A549 (cell line): Measurements from ENCODE around the gene FHAD1. TPM values are rescaled to one million over a fixed set of nuclear protein-coding genes. Genes with fewer than 3 reads are reported as not detected.

Source experiments
- ATAC-seq, 2 experiments: fragments of 200-7000 bp in 1 of 2; fragments of >200 bp in 1 of 2; cut with Nextera tagmentation in 1 of 2; cut with Tn5 transposase in 1 of 2; 3 replicates each; pipeline versions ENCODE4 v1.8.0 to v1.9.1; 2018 to 2020; ENCODE audit warnings: mild to moderate bottlenecking in 1 of 2, moderate library complexity in 1 of 2
- CTCF ChIA-PET: fragments of 300-600 bp; sonication (Branson Sonifier 250); formaldehyde crosslinking; extraction: SDS; loops from one replicate; lab custom pipeline; 2021; ENCODE audit warnings: antibody characterized with exemption, inconsistent platforms; lab: Yijun Ruan, JAX
- POLR2A ChIA-PET: fragments of 350-600 bp; formaldehyde crosslinking; extraction: SDS; loops from one replicate; lab custom pipeline; 2021; ENCODE audit warnings: antibody characterized with exemption, inconsistent platforms; lab: Yijun Ruan, JAX
- DNase-seq, 2 experiments: peaks; one replicate each; pipeline versions ENCODE4 v3.0.0 to v3.0.0-alpha.2; 2011 to 2016; ENCODE audit warnings: low read depth in 1 of 2, low spot score in 1 of 2
- FAIRE-seq: peaks from 2 replicates; lab custom pipeline; 2011; peaks lifted over from hg19 to GRCh38; lab: Jason Lieb, UNC
- H3K27ac ChIP-seq, 2 experiments: fragments of >200 bp; sonication (Bioruptor Twin); formaldehyde crosslinking; 3 replicates each; pipeline ENCODE4 v1.5.1; 2016 to 2017
- H3K4me1 ChIP-seq: fragments of >200 bp; sonication (Bioruptor Twin); formaldehyde crosslinking; 3 replicates; pipeline ENCODE4 v1.6.1; 2016
- H3K4me2 ChIP-seq: fragments of >200 bp; sonication (Bioruptor Twin); formaldehyde crosslinking; 3 replicates; pipeline ENCODE4 v1.6.1; 2016
- H3K4me3 ChIP-seq: fragments of >200 bp; sonication (Bioruptor Twin); formaldehyde crosslinking; 3 replicates; pipeline ENCODE4 v1.5.1; 2016
- H3K9me3 ChIP-seq: fragments of >200 bp; sonication (Bioruptor Twin); formaldehyde crosslinking; 3 replicates; pipeline ENCODE4 v1.6.1; 2016
- CHD4 ChIP-seq: fragments of 200-600 bp; sonication (generic); IDR thresholded peaks from 2 replicates; pipeline ENCODE4 v1.6.1; 2016; ENCODE audit warnings: antibody characterized with exemption, mild to moderate bottlenecking, borderline replicate concordance
- EHF ChIP-seq: fragments of 250-450 bp; sonication (Bioruptor Pico); IDR thresholded peaks from 2 replicates; pipeline ENCODE4 v1.5.0; 2020; ENCODE audit warnings: mild to moderate bottlenecking
- EHMT2 ChIP-seq: fragments of 200-600 bp; sonication (generic); IDR thresholded peaks from 2 replicates; pipeline ENCODE4 v1.6.1; 2016; ENCODE audit warnings: antibody characterized with exemption, low read depth, mild to moderate bottlenecking, moderate library complexity
- EP300 ChIP-seq, 2 experiments: fragments of >200 bp; sonication (Bioruptor Twin); formaldehyde crosslinking; IDR thresholded peaks; 2 replicates in 1 of 2; 3 replicates in 1 of 2; pipeline ENCODE4 v1.6.1; 2016 to 2017
- FOSB ChIP-seq: fragments of 250-450 bp; sonication (Bioruptor Pico); IDR thresholded peaks from 2 replicates; pipeline ENCODE4 v1.5.0; 2020; ENCODE audit warnings: mild to moderate bottlenecking, moderate library complexity
- FOXS1 ChIP-seq: fragments of 250-450 bp; sonication (Bioruptor Pico); IDR thresholded peaks from 2 replicates; pipeline ENCODE4 v1.5.0; 2020; ENCODE audit warnings: mild to moderate bottlenecking, moderate library complexity
- HOXA7 ChIP-seq: fragments of 250-450 bp; sonication (Bioruptor Pico); IDR thresholded peaks from 2 replicates; pipeline ENCODE4 v1.5.0; 2020; ENCODE audit warnings: mild to moderate bottlenecking, moderate library complexity
- HOXB5 ChIP-seq: fragments of 250-450 bp; sonication (Bioruptor Pico); IDR thresholded peaks from 2 replicates; pipeline ENCODE4 v1.5.0; 2020; ENCODE audit warnings: mild to moderate bottlenecking, moderate library complexity
- JUN ChIP-seq, 2 experiments: fragments of >200 bp; sonication (Bioruptor Twin); formaldehyde crosslinking; IDR thresholded peaks; 2 replicates in 1 of 2; 3 replicates in 1 of 2; pipeline ENCODE4 v1.6.1; 2016 to 2017
- NFE2L2 ChIP-seq: fragments of 150-350 bp; conservative IDR thresholded peaks from 2 replicates; pipeline ENCODE4 v1.6.1; 2014; ENCODE audit warnings: low read length
- NR3C1 ChIP-seq: fragments of >200 bp; sonication (Bioruptor Twin); formaldehyde crosslinking; IDR thresholded peaks from 3 replicates; pipeline ENCODE4 v1.6.1; 2017
- PHF8 ChIP-seq: fragments of 200-600 bp; sonication (generic); IDR thresholded peaks from 2 replicates; pipeline ENCODE4 v1.6.1; 2016; ENCODE audit warnings: low read depth, mild to moderate bottlenecking, antibody characterized with exemption, moderate library complexity, borderline replicate concordance
- POLR2A ChIP-seq: IDR thresholded peaks from 2 replicates; pipeline ENCODE4 v1.6.1; 2012; ENCODE audit warnings: mild to moderate bottlenecking, low read length
- RAD21 ChIP-seq, 2 experiments: fragments of >200 bp in 1 of 2; sonication (Bioruptor Twin) in 1 of 2; formaldehyde crosslinking in 1 of 2; IDR thresholded peaks in 1 of 2; conservative IDR thresholded peaks in 1 of 2; 2 replicates in 1 of 2; 3 replicates in 1 of 2; pipeline ENCODE4 v1.6.1; 2012 to 2018; ENCODE audit warnings: inconsistent platforms in 1 of 2
- RARB ChIP-seq: fragments of 250-450 bp; sonication (Bioruptor Pico); IDR thresholded peaks from 2 replicates; pipeline ENCODE4 v1.8.0; 2021; ENCODE audit warnings: mild to moderate bottlenecking, moderate library complexity
- RCOR1 ChIP-seq: fragments of 150-350 bp; IDR thresholded peaks from 2 replicates; pipeline ENCODE4 v1.6.1; 2014; ENCODE audit warnings: antibody characterized with exemption, low read length, low read depth
- SREBF2 ChIP-seq: fragments of 450-650 bp; IDR thresholded peaks from 2 replicates; pipeline ENCODE4 v1.6.1; 2014; ENCODE audit warnings: mild to moderate bottlenecking, moderate library complexity
- ZSCAN20 ChIP-seq: fragments of 250-450 bp; sonication (Bioruptor Pico); IDR thresholded peaks from 2 replicates; pipeline ENCODE4 v1.8.0; 2022; ENCODE audit warnings: mild to moderate bottlenecking, moderate library complexity
- WGBS: methylation state at CpG from one replicate; pipeline ENCODE4 v1.1.6; 2017; ENCODE audit errors: missing lambda C conversion rate; 5-methylcytosine and 5-hydroxymethylcytosine counted together
- polyA plus RNA-seq, 4 experiments: library from polyadenylated mRNA; depleted of rRNA in 3 of 4; stranded (reverse); fragments of >200 nt; fragmentation: RNase III in 1 of 4; extraction: RNeasy Plus Mini Kit Qiagen cat#74134 plus additional on column Dnase treatment in 1 of 4; gene quantifications; 2 replicates in 3 of 4; 3 replicates in 1 of 4; pipeline ENCODE4 v1.2.3, GENCODE V29; 2011 to 2017
- TF ChIP-seq, protein P1 (sequence below): fragments of 200-600 bp; sonication (generic); IDR thresholded peaks from 2 replicates; pipeline ENCODE4 v1.6.1; 2016; ENCODE audit warnings: antibody characterized with exemption, mild to moderate bottlenecking, moderate library complexity
- TF ChIP-seq, protein P2 (sequence below): fragments of >200 bp; sonication (Bioruptor Twin); formaldehyde crosslinking; IDR thresholded peaks from 3 replicates; pipeline ENCODE4 v1.5.1; 2016

Gene FHAD1
- polyA plus RNA-seq, 2 of the 4 experiments (the other 2 are of a cell fraction) = 0.31 to 0.32 TPM

DNA sequence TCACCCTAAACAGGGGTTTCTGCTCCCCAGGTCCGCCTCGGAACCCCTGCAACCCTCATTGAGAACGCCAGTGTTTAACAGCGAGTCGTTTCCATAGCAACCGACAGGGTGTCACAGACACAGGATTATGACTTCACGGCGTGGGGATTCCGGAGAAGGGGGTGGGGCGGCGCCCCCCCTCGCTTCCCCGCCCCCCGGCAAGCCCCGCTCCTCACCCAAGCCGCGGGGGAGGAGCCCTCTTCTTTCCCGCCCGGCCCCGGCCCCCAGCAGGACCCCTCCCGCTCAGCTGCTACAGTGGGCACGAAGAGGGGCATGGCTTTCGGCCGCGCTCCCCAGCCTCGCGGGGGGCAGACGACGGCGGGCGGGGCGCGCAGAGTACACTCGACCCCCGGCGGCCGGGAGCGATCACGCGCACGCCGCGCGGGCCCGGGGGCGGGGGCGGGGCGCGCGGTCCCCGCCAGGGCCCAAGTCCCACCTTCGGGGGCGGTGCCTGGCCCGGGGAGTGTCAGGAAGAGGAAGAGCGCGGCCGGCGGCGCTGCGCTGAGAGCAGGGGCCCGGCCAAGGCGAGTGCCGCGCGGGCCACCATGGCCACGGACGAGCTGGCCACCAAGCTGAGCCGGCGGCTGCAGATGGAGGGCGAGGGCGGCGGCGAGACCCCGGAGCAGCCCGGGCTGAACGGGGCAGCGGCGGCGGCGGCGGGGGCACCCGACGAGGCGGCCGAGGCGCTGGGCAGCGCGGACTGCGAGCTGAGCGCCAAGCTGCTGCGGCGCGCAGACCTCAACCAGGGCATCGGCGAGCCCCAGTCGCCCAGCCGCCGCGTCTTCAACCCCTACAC lies 162.6 kb downstream of the FHAD1 start, which contains the start of gene EFHD2:
TSS of gene EFHD2 (plus strand) at position 501 of the 835 bp plus-strand sequence. CDS start at position 585, 84 bp downstream.
- H3K27ac ChIP-seq = peak within 1 kb of the TSS; percentile 95 to 97
- TF ChIP-seq CHD4 = no peak
- no peak for TF ChIP-seq NFE2L2
- peak; percentile 40; the same call in 1 of the 2 replicates for TF ChIP-seq PHF8
- peak in 1 of 2 experiments; percentile 26; a peak in 2 of 5 replicates for TF ChIP-seq RAD21 (conservative IDR thresholded peaks at IDR 0.05 in 1 of 2, IDR thresholded peaks at IDR 0.05 in 1 of 2)
- TF ChIP-seq, protein P1, sequence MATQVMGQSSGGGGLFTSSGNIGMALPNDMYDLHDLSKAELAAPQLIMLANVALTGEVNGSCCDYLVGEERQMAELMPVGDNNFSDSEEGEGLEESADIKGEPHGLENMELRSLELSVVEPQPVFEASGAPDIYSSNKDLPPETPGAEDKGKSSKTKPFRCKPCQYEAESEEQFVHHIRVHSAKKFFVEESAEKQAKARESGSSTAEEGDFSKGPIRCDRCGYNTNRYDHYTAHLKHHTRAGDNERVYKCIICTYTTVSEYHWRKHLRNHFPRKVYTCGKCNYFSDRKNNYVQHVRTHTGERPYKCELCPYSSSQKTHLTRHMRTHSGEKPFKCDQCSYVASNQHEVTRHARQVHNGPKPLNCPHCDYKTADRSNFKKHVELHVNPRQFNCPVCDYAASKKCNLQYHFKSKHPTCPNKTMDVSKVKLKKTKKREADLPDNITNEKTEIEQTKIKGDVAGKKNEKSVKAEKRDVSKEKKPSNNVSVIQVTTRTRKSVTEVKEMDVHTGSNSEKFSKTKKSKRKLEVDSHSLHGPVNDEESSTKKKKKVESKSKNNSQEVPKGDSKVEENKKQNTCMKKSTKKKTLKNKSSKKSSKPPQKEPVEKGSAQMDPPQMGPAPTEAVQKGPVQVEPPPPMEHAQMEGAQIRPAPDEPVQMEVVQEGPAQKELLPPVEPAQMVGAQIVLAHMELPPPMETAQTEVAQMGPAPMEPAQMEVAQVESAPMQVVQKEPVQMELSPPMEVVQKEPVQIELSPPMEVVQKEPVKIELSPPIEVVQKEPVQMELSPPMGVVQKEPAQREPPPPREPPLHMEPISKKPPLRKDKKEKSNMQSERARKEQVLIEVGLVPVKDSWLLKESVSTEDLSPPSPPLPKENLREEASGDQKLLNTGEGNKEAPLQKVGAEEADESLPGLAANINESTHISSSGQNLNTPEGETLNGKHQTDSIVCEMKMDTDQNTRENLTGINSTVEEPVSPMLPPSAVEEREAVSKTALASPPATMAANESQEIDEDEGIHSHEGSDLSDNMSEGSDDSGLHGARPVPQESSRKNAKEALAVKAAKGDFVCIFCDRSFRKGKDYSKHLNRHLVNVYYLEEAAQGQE = no peak
- no peak for TF ChIP-seq HOXB5 (CRISPR knock-in tag)
- TF ChIP-seq POLR2A = peak; percentile 82
- TF ChIP-seq FOSB (CRISPR knock-in tag) = no peak
- peak in 1 of 2 experiments; percentile 56; a peak in 2 of 5 replicates for TF ChIP-seq JUN (IDR thresholded peaks at IDR 0.05)
- TF ChIP-seq, all 56 proteins: peak for 4
- peaks cover 59% of the 10 kb centered on the region for H3K4me1 ChIP-seq
- no peaks in the 10 kb centered on the region for H3K9me3 ChIP-seq
- WGBS = 0% methylated on average over 1 of the region's 99 CpGs
- POLR2A ChIA-PET = interaction anchor here (0.6 to 1.2 kb wide), 5 partner anchors 17 to 86 kb away, joined by 3 to 7 read pairs (median 5); no protein-coding TSS in a partner anchor
- FAIRE-seq (no peak), DNase-seq (peak; percentile 79), ATAC-seq (peak; percentile 77 to 87)
- CTCF ChIA-PET = interaction anchor here (1.0 to 1.8 kb wide), 3 partner anchors 18 to 86 kb away, joined by 3 to 9 read pairs (median 4); no protein-coding TSS in a partner anchor
- H3K4me2 ChIP-seq = peak within 1 kb of the TSS; percentile 99
- peak within 1 kb of the TSS; percentile 97 for H3K4me3 ChIP-seq

GRCh38 chr1:15410223-15410883 lies 163.3 kb downstream of the FHAD1 start:
- CTCF ChIA-PET = interaction anchor here (1.0 to 2.6 kb wide), 3 partner anchors 17 to 87 kb away, joined by 3 to 14 read pairs (median 9); no protein-coding TSS in a partner anchor
- TF ChIP-seq EP300 (IDR thresholded peaks at IDR 0.05) = no peak
- TF ChIP-seq PHF8 = peak; percentile 27; the same call in 1 of the 2 replicates
- H3K4me1 ChIP-seq = peaks cover 62% of the 10 kb centered on the region
- ATAC-seq (peak; percentile 1 to 3; a peak in 2 of 6 replicates), FAIRE-seq (no peak), DNase-seq (no peak)
- 0% methylated on average over 3 of the region's 53 CpGs for WGBS
- H3K4me3 ChIP-seq = peak overlapping the region; percentile 97
- POLR2A ChIA-PET = interaction anchor here (0.6 to 1.2 kb wide), 6 partner anchors 10 to 87 kb away, joined by 3 to 7 read pairs (median 4); no protein-coding TSS in a partner anchor
- peak overlapping the region; percentile 95 to 97 for H3K27ac ChIP-seq
- H3K4me2 ChIP-seq = peak overlapping the region; percentile 99
- no peaks in the 10 kb centered on the region for H3K9me3 ChIP-seq

GRCh38 chr1:15410884-15411245 lies 163.8 kb downstream of the FHAD1 start:
- 6% methylated on average over 3 of the region's 11 CpGs for WGBS
- TF ChIP-seq HOXA7 (CRISPR knock-in tag) (no peak), RCOR1 (no peak), POLR2A (no peak), SREBF2 (no peak), ZSCAN20 (CRISPR knock-in tag) (no peak), NR3C1 (no peak), FOXS1 (CRISPR knock-in tag) (no peak), RARB (CRISPR knock-in tag) (no peak), EHF (CRISPR knock-in tag) (no peak), EHMT2 (no peak), EP300 (IDR thresholded peaks at IDR 0.05) (no peak)
- TF ChIP-seq, protein P2, sequence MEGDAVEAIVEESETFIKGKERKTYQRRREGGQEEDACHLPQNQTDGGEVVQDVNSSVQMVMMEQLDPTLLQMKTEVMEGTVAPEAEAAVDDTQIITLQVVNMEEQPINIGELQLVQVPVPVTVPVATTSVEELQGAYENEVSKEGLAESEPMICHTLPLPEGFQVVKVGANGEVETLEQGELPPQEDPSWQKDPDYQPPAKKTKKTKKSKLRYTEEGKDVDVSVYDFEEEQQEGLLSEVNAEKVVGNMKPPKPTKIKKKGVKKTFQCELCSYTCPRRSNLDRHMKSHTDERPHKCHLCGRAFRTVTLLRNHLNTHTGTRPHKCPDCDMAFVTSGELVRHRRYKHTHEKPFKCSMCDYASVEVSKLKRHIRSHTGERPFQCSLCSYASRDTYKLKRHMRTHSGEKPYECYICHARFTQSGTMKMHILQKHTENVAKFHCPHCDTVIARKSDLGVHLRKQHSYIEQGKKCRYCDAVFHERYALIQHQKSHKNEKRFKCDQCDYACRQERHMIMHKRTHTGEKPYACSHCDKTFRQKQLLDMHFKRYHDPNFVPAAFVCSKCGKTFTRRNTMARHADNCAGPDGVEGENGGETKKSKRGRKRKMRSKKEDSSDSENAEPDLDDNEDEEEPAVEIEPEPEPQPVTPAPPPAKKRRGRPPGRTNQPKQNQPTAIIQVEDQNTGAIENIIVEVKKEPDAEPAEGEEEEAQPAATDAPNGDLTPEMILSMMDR = no peak
- TF ChIP-seq, all 56 proteins: peak for 0
- CTCF ChIA-PET = interaction anchor here (2.2 to 2.6 kb wide), 3 partner anchors 17 to 87 kb away, joined by 14 to 22 read pairs (median 17); no protein-coding TSS in a partner anchor
- Histone ChIP-seq H3K27ac (peak overlapping the region; percentile 95 to 97), H3K4me1 (peaks cover 67% of the 10 kb centered on the region), H3K9me3 (no peaks in the 10 kb centered on the region), H3K4me2 (peak overlapping the region; percentile 99), H3K4me3 (peak overlapping the region; percentile 97)
- no peak for DNase-seq
- POLR2A ChIA-PET = interaction anchor here (0.6 to 1.2 kb wide), 2 partner anchors 10 to 55 kb away, joined by 3 to 6 read pairs; no protein-coding TSS in a partner anchor
- ATAC-seq = no peak
- FAIRE-seq = no peak
